HG02884 (cell line): ENCODE data around the gene UQCC2.

Source experiments
- ATAC-seq: cut with Tn5 transposase; IDR thresholded peaks from one replicate; pipeline ENCODE4 v1.9.1; 2021; ENCODE audit warnings: mild to moderate bottlenecking, moderate library complexity; ENCODE audit not compliant: unreplicated experiment

The UQCC2 gene

DNA sequence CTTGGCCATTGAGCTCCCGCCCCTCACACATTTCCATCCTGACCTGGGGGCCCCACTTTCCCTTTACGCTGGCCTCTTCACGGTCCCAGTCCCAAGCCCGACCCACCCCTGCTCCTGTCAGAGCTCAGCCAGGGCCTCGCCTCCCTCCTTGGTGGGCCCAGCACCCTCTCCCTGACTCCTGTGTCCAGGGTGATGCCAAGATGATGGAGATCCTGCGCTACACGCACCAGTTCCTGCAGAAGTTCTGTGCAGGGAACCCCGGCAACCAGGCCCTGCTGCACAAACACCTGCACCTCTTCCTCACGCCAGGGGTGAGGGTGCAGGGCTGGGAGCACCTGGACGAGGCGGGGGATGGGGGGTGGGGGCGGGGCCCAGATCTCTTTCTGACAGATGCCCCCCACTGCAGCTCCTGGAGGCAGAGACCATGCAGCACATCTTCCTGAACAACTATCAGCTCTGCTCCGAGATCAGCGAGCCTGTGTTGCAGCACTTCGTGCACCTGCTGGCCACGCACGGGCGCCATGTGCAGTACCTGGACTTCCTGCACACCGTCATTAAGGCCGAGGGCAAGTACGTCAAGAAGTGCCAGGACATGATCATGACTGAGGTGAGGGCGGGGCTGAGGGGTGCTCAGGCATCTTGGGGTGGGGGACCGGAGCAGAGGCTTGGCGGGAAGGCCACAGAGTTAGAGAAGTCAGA, 33.1 kb downstream of the UQCC2 start:
- ATAC-seq = no peak

- ATAC-seq = no peak
These were observed 33.8 kb downstream of the UQCC2 start for GRCh38 chr6:33677689-33678088.

DNA sequence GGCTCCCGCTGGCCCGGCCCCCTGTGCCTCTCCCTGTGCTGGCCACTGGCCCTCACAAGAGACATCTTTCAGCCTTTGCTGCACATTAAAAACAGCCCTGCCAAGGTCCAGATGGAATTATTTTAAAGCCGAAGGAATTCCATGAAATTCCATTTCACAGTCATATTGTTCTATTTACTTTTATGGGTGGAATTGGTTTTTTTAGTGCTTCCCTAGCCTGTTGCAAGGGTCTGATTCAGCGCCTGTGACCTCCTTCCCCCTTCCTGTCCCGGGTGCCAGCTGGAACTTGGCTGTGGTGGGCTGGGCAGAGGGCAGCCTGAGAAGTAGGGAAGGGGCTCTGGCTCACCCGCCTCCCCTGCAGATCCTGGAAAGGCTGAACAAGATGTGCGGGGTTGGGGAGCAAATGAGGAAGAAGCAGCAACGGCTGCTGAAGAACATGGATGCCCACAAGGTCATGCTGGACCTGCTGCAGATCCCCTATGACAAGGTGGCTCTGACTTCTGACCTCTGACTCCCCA, 34.3 kb downstream of the UQCC2 start:
- ATAC-seq = no peak

DNA sequence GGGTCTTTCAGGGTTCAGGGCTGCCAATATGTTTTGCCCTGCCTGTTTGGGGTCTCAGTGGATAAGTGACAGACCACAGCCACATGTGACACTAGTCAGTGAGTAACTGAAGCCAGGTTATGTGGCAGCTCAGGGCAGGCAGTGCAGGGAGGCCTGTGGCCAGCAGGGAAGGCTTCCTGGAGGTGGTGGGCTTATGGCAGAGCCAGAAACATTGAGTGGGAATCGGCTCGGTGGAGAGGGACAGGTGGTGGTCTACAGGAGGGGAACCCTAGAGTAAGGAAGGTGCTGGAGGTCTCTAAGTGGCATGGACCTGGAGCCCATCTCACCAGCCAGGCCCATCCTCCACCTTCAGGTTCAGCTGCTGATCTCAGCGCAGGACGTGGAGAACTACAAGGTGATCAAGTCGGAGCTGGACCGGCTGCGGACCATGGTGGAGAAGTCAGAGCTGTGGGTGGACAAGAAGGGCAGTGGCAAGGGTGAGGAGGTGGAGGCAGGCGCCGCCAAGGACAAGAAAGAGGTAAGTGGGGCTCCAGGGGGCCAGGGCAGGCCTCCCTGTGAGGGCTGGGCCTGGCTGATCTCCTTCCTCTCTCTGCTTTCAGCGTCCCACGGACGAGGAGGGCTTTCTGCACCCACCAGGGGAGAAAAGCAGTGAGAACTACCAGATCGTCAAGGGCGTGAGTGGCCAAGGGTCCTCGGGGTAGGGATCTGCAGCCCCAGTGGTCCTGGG, 34.9 kb downstream of the UQCC2 start:
- no peak for ATAC-seq

GRCh38 chr6:33675968-33676367, 35.5 kb downstream of the UQCC2 start:
- ATAC-seq = no peak

GRCh38 chr6:33673851-33674250, 37.6 kb downstream of the UQCC2 start:
- ATAC-seq = no peak

- ATAC-seq = no peak
These were observed 38.7 kb downstream of the UQCC2 start for GRCh38 chr6:33672808-33673207.

DNA sequence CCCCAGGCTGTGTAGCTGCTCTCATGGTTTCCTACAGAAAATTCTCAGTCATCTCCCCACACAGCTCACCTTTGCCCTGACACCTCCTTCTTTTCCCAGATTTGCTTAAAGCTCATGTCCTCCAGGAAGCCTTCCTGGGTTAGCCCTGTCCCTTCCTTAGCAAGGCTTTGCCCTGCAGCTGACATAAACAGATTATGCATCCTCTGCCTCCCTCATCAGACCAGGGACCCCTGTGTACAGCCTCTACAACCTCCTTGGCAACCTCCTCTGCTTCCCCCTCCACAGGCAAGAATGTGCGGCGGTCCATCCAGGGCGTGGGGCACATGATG, 39.8 kb downstream of the UQCC2 start:
- ATAC-seq = no peak

DNA sequence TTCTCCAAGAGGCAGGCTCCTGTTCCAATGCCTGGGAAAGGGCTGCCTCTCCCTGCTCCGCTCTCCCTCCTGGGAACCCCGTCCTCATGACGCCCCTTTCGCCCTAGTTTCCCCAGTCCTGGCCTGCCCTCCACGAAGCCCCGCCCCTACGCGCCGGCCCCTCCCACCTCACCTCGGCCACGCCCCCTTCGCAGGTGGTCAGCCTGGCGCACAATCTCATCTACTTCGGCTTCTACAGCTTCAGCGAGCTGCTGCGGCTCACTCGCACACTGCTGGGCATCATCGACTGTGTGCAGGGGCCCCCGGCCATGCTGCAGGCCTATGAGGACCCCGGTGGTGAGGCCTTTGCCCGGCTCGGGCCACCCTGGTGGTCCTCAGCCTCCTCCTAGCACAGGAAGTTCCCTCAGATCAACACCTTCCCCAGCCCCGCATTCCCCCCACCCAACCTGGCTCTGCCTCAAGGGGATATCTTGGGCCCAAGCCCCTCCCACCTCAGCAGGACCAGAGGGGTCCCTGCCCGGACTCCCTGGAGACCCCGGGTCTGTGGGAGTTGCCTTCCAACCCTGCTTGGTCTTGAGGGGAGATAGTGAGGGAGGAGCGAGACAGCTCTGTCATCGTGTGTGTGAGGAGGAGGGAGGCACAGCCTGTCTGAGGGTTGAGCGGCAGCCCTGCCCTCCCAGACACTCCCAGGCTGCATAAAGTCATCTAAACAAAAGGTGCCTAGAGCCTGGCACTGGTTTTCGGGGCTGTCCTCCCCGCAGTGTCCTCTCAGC, 40.3 kb downstream of the UQCC2 start:
- ATAC-seq = no peak

DNA sequence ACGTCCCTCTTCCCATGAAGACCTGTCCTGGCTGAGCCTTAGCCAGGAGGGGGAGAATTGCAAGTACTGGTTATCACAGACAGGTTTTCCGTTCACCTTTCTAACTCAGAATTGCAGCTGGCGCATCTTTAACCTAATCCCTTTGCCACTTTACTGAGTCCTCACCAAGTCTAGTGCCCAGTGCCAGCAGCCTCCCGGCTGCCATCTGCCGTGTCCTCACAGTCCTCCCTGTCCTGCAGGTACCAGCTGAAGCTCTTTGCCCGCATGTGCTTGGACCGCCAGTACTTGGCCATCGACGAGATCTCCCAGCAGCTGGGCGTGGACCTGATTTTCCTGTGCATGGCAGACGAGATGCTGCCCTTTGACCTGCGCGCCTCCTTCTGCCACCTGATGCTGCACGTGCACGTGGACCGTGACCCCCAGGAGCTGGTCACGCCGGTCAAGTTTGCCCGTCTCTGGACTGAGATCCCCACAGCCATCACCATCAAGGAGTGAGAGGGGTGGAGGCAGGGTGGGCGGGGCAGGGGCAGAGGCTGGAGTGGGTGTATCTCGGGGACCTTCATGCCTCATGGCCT, 41.3 kb downstream of the UQCC2 start:
- no peak for ATAC-seq

- no peak for ATAC-seq
These were observed 42.6 kb downstream of the UQCC2 start for GRCh38 chr6:33668914-33669313.

- no peak for ATAC-seq
These were observed 43.2 kb downstream of the UQCC2 start for GRCh38 chr6:33668328-33668727.

- no peak for ATAC-seq
These were observed 43.7 kb downstream of the UQCC2 start for GRCh38 chr6:33667776-33668175.

GRCh38 chr6:33667072-33667471, 44.4 kb downstream of the UQCC2 start:
- ATAC-seq = no peak

GRCh38 chr6:33665957-33666356, 45.5 kb downstream of the UQCC2 start:
- ATAC-seq = no peak

DNA sequence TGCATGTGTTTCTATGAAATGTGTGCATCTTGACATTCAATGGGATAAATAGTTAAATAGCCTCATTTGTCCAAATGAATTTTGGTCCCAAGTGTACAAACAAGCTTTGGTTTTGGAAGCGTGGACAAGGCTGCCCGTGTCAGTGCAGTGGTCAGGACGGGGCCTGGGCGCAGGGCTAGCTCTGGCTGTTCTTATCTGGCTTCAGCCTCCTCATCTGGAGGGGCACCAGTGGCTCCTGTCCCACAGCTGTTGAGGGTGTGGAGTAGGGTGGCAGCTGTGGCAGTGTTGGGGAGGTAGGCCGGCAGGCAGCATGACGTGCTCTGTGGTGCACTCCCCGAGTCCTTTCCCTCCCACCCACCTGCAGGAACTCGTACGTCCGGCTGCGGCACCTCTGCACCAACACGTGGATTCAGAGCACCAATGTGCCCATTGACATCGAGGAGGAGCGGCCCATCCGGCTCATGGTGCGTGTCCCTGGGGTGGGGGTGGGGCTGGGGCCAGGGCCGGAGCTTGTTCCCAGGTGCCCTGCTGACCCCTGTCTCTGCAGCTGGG, 46.9 kb downstream of the UQCC2 start:
- no peak for ATAC-seq

- no peak for ATAC-seq
These were observed 47.6 kb downstream of the UQCC2 start for GRCh38 chr6:33663727-33664449.

- no peak for ATAC-seq
These were observed 48.5 kb downstream of the UQCC2 start for GRCh38 chr6:33663028-33663427.

- ATAC-seq = no peak
These were observed 49.2 kb downstream of the UQCC2 start for GRCh38 chr6:33662318-33662717.

DNA sequence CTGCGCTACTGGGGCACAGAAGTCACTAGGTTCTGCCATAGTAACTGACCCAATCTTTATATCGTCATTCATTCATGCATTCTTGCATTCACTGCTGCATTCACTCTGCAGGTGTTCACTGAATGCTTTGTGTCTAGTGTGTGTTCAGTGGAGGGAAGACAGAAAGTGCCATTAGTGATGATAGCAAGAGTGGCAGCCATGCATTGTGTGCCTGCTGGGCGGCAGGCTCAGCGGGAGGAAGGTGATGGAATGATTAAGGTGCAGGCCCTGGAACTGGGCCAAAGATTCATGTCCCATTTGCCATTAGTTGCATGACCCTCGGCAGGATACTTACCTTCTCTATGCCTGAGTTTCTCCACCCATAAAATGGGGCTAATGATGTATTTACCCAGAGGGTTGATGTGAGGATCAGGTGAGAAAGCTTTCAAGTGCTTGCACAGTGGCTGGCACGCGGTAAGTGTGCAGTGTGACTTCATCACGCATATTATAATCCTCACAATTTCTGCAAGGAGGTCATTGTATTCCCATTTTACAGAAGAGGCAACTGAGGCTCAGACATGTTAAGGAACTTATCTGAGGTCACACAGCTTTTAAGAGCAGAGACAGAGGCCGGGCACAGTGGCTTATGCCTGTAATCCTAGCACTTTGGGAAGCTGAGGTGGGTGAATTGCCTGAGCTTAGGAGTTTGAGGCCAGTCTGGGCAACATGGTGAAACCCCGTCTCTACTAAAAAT, 50.2 kb downstream of the UQCC2 start:
- ATAC-seq = no peak
